Inflammatory macrophage treated with lipopolysaccharide for 4 hours (primary cell): Measurements from ENCODE around the gene FOXA2.

ENCODE experiments used
- DNase-seq: peaks from one replicate; pipeline ENCODE4 v3.0.0-alpha.2; 2020

The FOXA2 gene

GRCh38 chr20:22536141-22536828 lies 48.1 kb downstream of the FOXA2 start:
- DNase-seq: no peak

GRCh38 chr20:22535483-22535882 lies 48.9 kb downstream of the FOXA2 start:
- no peak for DNase-seq

- no peak for DNase-seq
These were observed 50.3 kb downstream of the FOXA2 start for GRCh38 chr20:22533823-22534751.

- no peak for DNase-seq
These were observed 51.8 kb downstream of the FOXA2 start for GRCh38 chr20:22532598-22532997.

- no peak for DNase-seq
These were observed 52.6 kb downstream of the FOXA2 start for GRCh38 chr20:22531756-22532155.

GRCh38 chr20:22531056-22531615 lies 53.2 kb downstream of the FOXA2 start:
- no peak for DNase-seq
